ENCODE measurements around the gene FGD5. TPM values are rescaled to one million over a fixed set of nuclear protein-coding genes. Genes with fewer than 3 reads are reported as not detected.

FGD5 gene
- polyA plus RNA-seq, 1 of the 3 experiments (the other 2 are of a cell fraction), result not detected

DNA sequence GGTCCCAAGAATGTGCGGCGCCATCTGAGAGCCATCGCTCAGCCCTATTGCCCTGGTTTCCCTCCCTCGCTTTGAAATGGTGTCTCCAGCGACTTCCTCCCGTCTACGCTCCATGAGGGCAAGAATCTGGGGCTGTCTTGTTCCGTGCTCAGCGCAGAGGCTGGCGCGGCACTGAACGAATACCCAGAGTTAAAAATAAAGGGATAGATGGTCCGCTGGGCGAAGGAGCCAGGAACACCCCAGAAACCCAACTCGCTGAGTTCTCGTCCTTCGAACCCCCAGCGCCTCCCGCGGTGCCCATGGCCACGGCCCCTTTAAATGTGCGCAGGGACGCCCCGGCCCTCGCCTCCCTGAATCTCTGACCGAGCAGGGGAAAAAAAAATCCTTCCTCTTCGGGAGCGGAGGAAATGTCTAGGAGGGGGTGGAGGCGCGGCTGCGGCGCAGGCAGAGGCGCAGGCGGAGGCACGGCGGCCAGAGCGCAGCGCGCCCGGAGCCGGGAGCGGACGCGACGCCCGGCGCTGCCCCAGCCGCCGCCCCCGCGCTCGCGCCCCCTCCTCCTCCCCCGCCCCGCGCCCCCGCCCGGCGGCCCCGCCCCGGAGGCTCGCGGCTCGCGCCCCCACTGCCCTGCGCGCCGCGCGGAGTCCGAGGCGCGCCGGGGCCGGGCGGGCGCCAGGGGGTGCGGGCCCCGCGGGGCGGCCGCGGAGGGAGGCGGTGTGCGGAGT lies 8.5 kb upstream of the FGD5 start:
- Histone ChIP-seq H3K9ac (no peak overlapping the region), H3K4me2 (no peak overlapping the region), H3K36me3 (replicated peaks in 1 of 2; ENCODE audit: control insufficient read depth in 1 of 2, insufficient read depth in 2 of 2, low read length in 1 of 2) (no peaks in the 10 kb centered on the region), H3K9me3 (no peaks in the 10 kb centered on the region), H2AFZ (ENCODE audit: low read depth) (no peak overlapping the region), H3K27ac (ENCODE audit: low read depth in 2 of 2, low read length in 1 of 2) (no peak overlapping the region), H4K20me1 (ENCODE audit: insufficient read depth) (no peaks in the 10 kb centered on the region), H3K4me1 (ENCODE audit: control insufficient read depth in 1 of 2, insufficient read depth in 2 of 2, low read depth in 1 of 2, low read length in 1 of 2) (peaks cover 0 to 5% of the 10 kb centered on the region in 2 experiments; a peak in 1 of 4 replicates), H3K27me3 (ENCODE audit: insufficient read depth) (peaks cover 9% of the 10 kb centered on the region; the same call in 1 of the 2 replicates), H3K79me2 (ENCODE audit: insufficient read depth) (no peaks in the 10 kb centered on the region), H3K4me3 (ENCODE audit: low read depth in 2 of 2, low read length in 1 of 2) (no peak overlapping the region; a peak in 1 of 4 replicates), H3K9me2 (no peaks in the 10 kb centered on the region), H3F3A (replicated peaks; ENCODE audit: insufficient read depth) (no peaks in the 10 kb centered on the region)
- peak; percentile 80 for DNase-seq
- WGBS (ENCODE audit: low lambda C conversion rate), result 11% methylated on average over 41 of the region's 85 CpGs
- ChIA-PET POLR2A (no interaction called here), CTCF (interaction anchor here (1.0 kb wide), 1 partner anchor 12 kb away, joined by 3 read pairs; no protein-coding TSS in a partner anchor)
- TF ChIP-seq CTCF (IDR thresholded peaks at IDR 0.05) (no peak), RXRA (IDR thresholded peaks at IDR 0.05; ENCODE audit: borderline replicate concordance, low read depth) (no peak), EZH2phosphoT487 (IDR thresholded peaks at IDR 0.05; ENCODE audit: borderline replicate concordance, low read depth) (no peak), YY1 (IDR thresholded peaks at IDR 0.05; ENCODE audit: low read depth) (no peak), EP300 (IDR thresholded peaks at IDR 0.05; ENCODE audit: borderline replicate concordance in 1 of 2, low read depth in 1 of 2, low read length in 1 of 2) (no peak), FOXM1 (IDR thresholded peaks at IDR 0.05; ENCODE audit: low read depth) (no peak), RAD21 (IDR thresholded peaks at IDR 0.05; ENCODE audit: low read length) (no peak), FOSL2 (IDR thresholded peaks at IDR 0.05; ENCODE audit: borderline replicate concordance, low read depth) (no peak), CHD2 (IDR thresholded peaks at IDR 0.05; ENCODE audit: low read length, partially characterized antibody) (no peak), MXI1 (IDR thresholded peaks at IDR 0.05; ENCODE audit: low read depth, low read length) (no peak), TAF1 (IDR thresholded peaks at IDR 0.05; ENCODE audit: borderline replicate concordance, low read depth, low read length) (no peak), MAX (IDR thresholded peaks at IDR 0.05; ENCODE audit: low read depth) (no peak), FOXJ3 (CRISPR knock-in tag; IDR thresholded peaks at IDR 0.05) (no peak), IRF3 (IDR thresholded peaks at IDR 0.05; ENCODE audit: low read depth, low read length) (no peak), USF1 (IDR thresholded peaks at IDR 0.05; ENCODE audit: borderline replicate concordance, low read depth) (no peak), POLR2AphosphoS5 (IDR thresholded peaks at IDR 0.05; ENCODE audit: low read depth, low read length) (no peak), RFX5 (IDR thresholded peaks at IDR 0.05; ENCODE audit: low read length) (no peak), NFIC (IDR thresholded peaks at IDR 0.05; ENCODE audit: borderline replicate concordance) (no peak), REST (IDR thresholded peaks at IDR 0.05; ENCODE audit: low read depth, low read length) (no peak)
- TF ChIP-seq, protein P1, sequence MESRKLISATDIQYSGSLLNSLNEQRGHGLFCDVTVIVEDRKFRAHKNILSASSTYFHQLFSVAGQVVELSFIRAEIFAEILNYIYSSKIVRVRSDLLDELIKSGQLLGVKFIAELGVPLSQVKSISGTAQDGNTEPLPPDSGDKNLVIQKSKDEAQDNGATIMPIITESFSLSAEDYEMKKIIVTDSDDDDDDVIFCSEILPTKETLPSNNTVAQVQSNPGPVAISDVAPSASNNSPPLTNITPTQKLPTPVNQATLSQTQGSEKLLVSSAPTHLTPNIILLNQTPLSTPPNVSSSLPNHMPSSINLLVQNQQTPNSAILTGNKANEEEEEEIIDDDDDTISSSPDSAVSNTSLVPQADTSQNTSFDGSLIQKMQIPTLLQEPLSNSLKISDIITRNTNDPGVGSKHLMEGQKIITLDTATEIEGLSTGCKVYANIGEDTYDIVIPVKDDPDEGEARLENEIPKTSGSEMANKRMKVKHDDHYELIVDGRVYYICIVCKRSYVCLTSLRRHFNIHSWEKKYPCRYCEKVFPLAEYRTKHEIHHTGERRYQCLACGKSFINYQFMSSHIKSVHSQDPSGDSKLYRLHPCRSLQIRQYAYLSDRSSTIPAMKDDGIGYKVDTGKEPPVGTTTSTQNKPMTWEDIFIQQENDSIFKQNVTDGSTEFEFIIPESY (IDR thresholded peaks at IDR 0.05; ENCODE audit: borderline replicate concordance, low read depth), result no peak

Data from SK-N-SH (cell line).